VCaP (cell line): ENCODE measurements around the gene KIFC3.

Experiments used
- H3K27ac ChIP-seq: fragments of 450-650 bp; 2 replicates; pipeline ENCODE4 v1.5.1; 2017
- TF ChIP-seq, protein P1 (sequence below): fragments of 450-650 bp; conservative IDR thresholded peaks from 2 replicates; pipeline ENCODE4 v1.5.1; 2017; ENCODE audit warnings: mild to moderate bottlenecking, moderate library complexity

KIFC3 gene

DNA sequence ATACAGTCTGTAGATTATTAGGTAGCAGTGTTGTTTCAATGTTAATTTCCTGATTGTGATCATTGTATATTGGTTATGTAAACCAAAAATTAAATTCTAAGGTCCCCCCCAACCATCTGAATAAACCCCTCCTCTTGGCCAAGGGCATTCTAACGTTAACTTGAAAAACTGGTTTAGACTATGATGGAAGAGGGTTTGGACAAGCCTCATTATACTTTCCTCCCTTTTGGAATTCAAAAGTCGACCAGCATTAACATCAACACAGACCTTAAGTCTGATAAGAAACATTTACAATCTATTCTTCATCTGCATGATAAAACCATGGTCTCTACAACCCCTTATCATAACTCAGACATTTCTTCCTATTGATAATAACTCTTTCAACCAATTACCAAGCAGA lies 20.6 kb upstream of the KIFC3 start:
- H3K27ac ChIP-seq = no peak overlapping the region
- TF ChIP-seq, protein P1, sequence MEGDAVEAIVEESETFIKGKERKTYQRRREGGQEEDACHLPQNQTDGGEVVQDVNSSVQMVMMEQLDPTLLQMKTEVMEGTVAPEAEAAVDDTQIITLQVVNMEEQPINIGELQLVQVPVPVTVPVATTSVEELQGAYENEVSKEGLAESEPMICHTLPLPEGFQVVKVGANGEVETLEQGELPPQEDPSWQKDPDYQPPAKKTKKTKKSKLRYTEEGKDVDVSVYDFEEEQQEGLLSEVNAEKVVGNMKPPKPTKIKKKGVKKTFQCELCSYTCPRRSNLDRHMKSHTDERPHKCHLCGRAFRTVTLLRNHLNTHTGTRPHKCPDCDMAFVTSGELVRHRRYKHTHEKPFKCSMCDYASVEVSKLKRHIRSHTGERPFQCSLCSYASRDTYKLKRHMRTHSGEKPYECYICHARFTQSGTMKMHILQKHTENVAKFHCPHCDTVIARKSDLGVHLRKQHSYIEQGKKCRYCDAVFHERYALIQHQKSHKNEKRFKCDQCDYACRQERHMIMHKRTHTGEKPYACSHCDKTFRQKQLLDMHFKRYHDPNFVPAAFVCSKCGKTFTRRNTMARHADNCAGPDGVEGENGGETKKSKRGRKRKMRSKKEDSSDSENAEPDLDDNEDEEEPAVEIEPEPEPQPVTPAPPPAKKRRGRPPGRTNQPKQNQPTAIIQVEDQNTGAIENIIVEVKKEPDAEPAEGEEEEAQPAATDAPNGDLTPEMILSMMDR = no peak

GRCh38 chr16:57822018-57822553 lies 19.8 kb upstream of the KIFC3 start:
- no peak overlapping the region for H3K27ac ChIP-seq
- TF ChIP-seq, protein P1 = no peak

DNA sequence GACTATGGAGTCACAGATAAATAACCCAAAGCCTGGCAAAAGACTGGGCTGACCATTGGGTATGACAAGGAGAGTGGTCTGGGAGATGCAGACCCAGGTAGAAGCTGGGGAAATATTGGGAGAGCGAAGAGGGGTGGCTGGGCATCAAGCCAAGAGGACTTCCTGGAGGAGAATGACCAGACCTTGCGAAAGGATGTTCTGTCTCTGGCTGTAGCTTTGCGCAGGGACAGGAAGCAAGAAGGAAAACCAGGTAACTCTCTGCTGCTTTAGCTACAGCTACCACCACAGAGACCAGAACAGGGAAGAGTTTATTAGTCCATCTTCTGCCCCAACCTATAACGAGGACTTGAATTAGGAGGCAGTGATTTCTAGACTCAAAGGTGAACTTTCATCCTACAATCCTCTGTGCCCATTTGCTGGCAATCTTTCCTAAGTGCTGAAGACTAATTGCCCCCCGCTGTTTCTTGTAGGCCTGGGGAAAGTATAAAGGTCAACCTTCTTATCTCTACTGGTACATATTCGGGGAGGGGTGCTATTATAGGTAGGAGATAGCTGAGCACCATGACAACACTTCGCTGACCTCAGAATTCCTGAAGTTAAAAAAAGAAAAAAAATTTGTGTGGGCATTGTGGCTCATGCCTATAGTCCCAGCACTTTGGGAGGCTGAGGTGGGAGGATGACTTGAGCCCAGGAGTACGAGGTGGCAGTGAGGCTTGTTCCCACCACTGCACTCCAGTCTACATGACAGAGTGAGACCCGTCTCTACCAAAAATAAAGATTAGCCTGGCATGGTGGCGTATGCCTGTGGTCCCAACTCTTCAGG lies 19.1 kb upstream of the KIFC3 start:
- TF ChIP-seq, protein P1 = no peak
- H3K27ac ChIP-seq = no peak overlapping the region

- TF ChIP-seq, protein P1 = no peak
Measured at GRCh38 chr16:57818377-57819064, 16.2 kb upstream of the KIFC3 start.

GRCh38 chr16:57817680-57818079 lies 15.4 kb upstream of the KIFC3 start:
- TF ChIP-seq, protein P1 = no peak
- H3K27ac ChIP-seq = no peak overlapping the region

More at GRCh38 chr16:57818377-57819064, 16.2 kb upstream of the KIFC3 start:
- H3K27ac ChIP-seq = no peak overlapping the region

DNA sequence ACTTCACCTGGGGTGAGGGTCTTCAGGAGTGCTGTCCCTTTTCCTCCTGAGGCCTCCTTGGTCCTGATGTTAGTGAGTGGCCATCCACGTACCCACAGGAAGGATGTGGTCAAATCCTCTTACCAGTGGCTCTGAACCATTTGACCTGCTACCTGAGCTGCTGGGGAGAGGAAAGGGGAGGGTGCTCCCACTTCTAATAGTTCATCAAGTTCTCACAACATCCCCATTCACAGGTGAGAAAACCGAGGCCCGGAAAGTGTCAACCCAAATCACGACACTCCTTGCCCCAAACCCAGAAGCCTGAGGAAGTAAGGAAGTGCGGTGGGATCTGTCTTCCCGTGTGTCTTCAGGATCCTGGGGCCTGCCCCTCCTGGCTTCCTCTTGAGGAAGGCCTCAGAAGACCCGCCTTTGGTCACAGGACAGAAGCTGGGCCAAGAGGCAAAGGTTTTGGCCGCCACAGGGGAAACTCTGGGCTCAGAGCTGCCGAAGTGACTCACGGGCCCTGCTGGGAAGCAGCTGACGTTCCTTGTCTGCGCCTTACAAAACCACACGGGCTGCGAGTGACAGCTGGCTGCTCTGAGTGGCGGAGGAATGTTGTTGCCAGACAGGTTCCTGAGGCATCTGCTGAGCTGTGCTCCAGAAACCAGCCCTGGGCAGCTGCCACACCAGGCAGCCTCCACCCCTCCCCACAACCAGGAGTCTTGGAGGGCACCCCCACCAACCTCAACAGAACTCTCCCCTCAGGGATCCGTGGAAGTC lies 13.9 kb upstream of the KIFC3 start:
- no peak overlapping the region; the same call in 1 of the 2 replicates for H3K27ac ChIP-seq
- TF ChIP-seq, protein P1 = no peak

DNA sequence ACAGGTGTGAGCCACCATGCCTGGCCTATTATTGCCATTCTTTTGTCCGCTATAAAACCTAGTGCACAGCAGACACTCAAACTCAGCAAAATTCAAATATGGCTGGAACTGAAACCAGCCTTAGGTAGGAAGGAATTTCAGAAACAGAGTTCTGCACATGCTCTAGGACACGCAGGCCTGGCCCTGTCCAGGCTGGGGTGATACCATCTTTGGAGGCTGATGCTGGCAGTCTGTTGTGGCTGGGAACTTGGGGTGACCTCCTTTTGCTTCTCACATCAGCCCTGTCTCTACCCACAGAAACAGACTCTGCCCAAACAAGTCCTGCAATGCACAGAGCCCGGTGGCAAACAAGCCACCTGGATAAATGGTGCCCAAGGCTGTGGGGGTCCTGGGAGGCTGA lies 12.6 kb upstream of the KIFC3 start:
- H3K27ac ChIP-seq = no peak overlapping the region
- TF ChIP-seq, protein P1 = no peak
